Vagina (tissue), 2 donors: ENCODE results near the gene CDC7. TPM values are rescaled to one million over a fixed set of nuclear protein-coding genes. Genes with fewer than 3 reads are reported as not detected.

Experiments
- DNase-seq, 2 donors: peaks; one replicate each; pipeline ENCODE4 v3.0.0-alpha.2; 2017; ENCODE audit errors: extremely low spot score in 2 of 2
- H3K27ac ChIP-seq: fragments of 200-600 bp; sonication (generic); one replicate; pipeline ENCODE4 v1.5.1; 2019
- H3K27me3 ChIP-seq: fragments of 200-600 bp; sonication (generic); one replicate; pipeline ENCODE4 v1.5.1; 2019
- H3K36me3 ChIP-seq, 2 donors: fragments of 200-600 bp; sonication (generic); one replicate each; pipeline ENCODE4 v1.5.1; 2017 to 2019
- H3K4me1 ChIP-seq: fragments of 200-600 bp; sonication (generic); one replicate; pipeline ENCODE4 v1.5.1; 2019
- H3K4me3 ChIP-seq, 2 donors: fragments of 200-600 bp; sonication (generic); 1 replicate in 1 of 2; 2 replicates in 1 of 2; pipeline ENCODE4 v1.5.1; 2016 to 2019
- H3K9me3 ChIP-seq: fragments of 200-600 bp; sonication (generic); one replicate; pipeline ENCODE4 v1.5.1; 2019
- CTCF ChIP-seq, 3 experiments: fragments of 450-650 bp in 2 of 3; fragments of 200-600 bp in 1 of 3; sonication (generic) in 1 of 3; IDR thresholded peaks; one replicate each; pipeline ENCODE4 v1.5.1; 2017 to 2019; ENCODE audit warnings: antibody characterized with exemption in 3 of 3, mild to moderate bottlenecking in 2 of 3, moderate library complexity in 2 of 3
- POLR2A ChIP-seq, 2 donors: fragments of 450-650 bp; IDR thresholded peaks; one replicate each; pipeline ENCODE4 v1.6.1; 2017; ENCODE audit warnings: antibody characterized with exemption in 2 of 2, mild to moderate bottlenecking in 2 of 2, moderate library complexity in 2 of 2
- POLR2AphosphoS5 ChIP-seq, 2 donors: sonication (generic); formaldehyde crosslinking; IDR thresholded peaks; one replicate each; pipeline ENCODE4 v1.9.0; 2017; ENCODE audit warnings: antibody characterized with exemption in 2 of 2, mild to moderate bottlenecking in 2 of 2, low read depth in 1 of 2; ENCODE audit not compliant: insufficient read depth in 1 of 2
- intact Hi-C: fragments of 100-400 bp; cut with DNase I; formaldehyde crosslinking; loops from one replicate; pipeline ENCODE4 v1.15.1; 2023
- total RNA-seq: library from RNA; depleted of rRNA; stranded (reverse); fragments of >200 nt; gene quantifications from one replicate; pipeline ENCODE4 v1.2.3, GENCODE V29; 2016

CDC7 gene
- total RNA-seq, 1 donor from 2014 or later = 3.4 TPM

- intact Hi-C loops = loop anchor here (10.0 kb wide), 1 partner anchor 780 kb away; no protein-coding TSS in a partner anchor
- no peaks in the 10 kb centered on the region for H3K27me3 ChIP-seq
- no peak for DNase-seq
- no peak overlapping the region for H3K4me3 ChIP-seq
- H3K9me3 ChIP-seq = no peaks in the 10 kb centered on the region
- no peaks in the 10 kb centered on the region for H3K36me3 ChIP-seq
- peaks cover 14% of the 10 kb centered on the region for H3K4me1 ChIP-seq
- no peak overlapping the region for H3K27ac ChIP-seq
- TF ChIP-seq CTCF (IDR thresholded peaks at IDR 0.05) (no peak), POLR2A (IDR thresholded peaks at IDR 0.05) (no peak), POLR2AphosphoS5 (IDR thresholded peaks at IDR 0.05; ENCODE audit: insufficient read depth in 1 of 2, low read depth in 1 of 2) (no peak)
Measured at GRCh38 chr1:91505086-91505485, 4.4 kb downstream of the CDC7 start.

- intact Hi-C loops = loop anchor here (10.0 kb wide), 1 partner anchor 779 kb away; no protein-coding TSS in a partner anchor
Measured at GRCh38 chr1:91506071-91506470, 5.4 kb downstream of the CDC7 start.

GRCh38 chr1:91507328-91507727 is 6.7 kb downstream of the CDC7 start:
- Histone ChIP-seq H3K9me3 (no peaks in the 10 kb centered on the region), H3K4me3 (no peak overlapping the region), H3K27ac (no peak overlapping the region), H3K27me3 (no peaks in the 10 kb centered on the region), H3K4me1 (peaks cover 3% of the 10 kb centered on the region), H3K36me3 (no peaks in the 10 kb centered on the region)
- DNase-seq = no peak
- TF ChIP-seq POLR2A (IDR thresholded peaks at IDR 0.05) = no peak
- intact Hi-C loops = loop anchor here (10.0 kb wide), 1 partner anchor 777 kb away; no protein-coding TSS in a partner anchor

More at GRCh38 chr1:91506071-91506470, 5.4 kb downstream of the CDC7 start:
- H3K27me3 ChIP-seq = no peaks in the 10 kb centered on the region
- peaks cover 14% of the 10 kb centered on the region for H3K4me1 ChIP-seq
- no peak overlapping the region for H3K27ac ChIP-seq
- no peaks in the 10 kb centered on the region for H3K36me3 ChIP-seq
- no peak overlapping the region for H3K4me3 ChIP-seq
- no peak for DNase-seq
- no peaks in the 10 kb centered on the region for H3K9me3 ChIP-seq
- TF ChIP-seq CTCF (IDR thresholded peaks at IDR 0.05) (no peak), POLR2A (IDR thresholded peaks at IDR 0.05) (no peak), POLR2AphosphoS5 (IDR thresholded peaks at IDR 0.05; ENCODE audit: insufficient read depth in 1 of 2, low read depth in 1 of 2) (no peak)

- intact Hi-C loops = loop anchor here (5.0 kb wide), 1 partner anchor 417 kb away; no protein-coding TSS in a partner anchor
- H3K27ac ChIP-seq = no peak overlapping the region
- TF ChIP-seq CTCF (IDR thresholded peaks at IDR 0.05) = no peak
- TF ChIP-seq POLR2AphosphoS5 (IDR thresholded peaks at IDR 0.05; ENCODE audit: insufficient read depth in 1 of 2, low read depth in 1 of 2) = no peak
- no peaks in the 10 kb centered on the region for H3K36me3 ChIP-seq
- no peaks in the 10 kb centered on the region for H3K27me3 ChIP-seq
- H3K9me3 ChIP-seq = no peaks in the 10 kb centered on the region
- no peak for DNase-seq
- H3K4me1 ChIP-seq = no peaks in the 10 kb centered on the region
- no peak overlapping the region for H3K4me3 ChIP-seq
Measured at GRCh38 chr1:91510754-91511153, 10.1 kb downstream of the CDC7 start.

GRCh38 chr1:91511386-91511785 is 10.7 kb downstream of the CDC7 start:
- Histone ChIP-seq H3K9me3 (no peaks in the 10 kb centered on the region), H3K27ac (no peak overlapping the region), H3K27me3 (no peaks in the 10 kb centered on the region), H3K36me3 (no peaks in the 10 kb centered on the region), H3K4me3 (no peak overlapping the region), H3K4me1 (no peaks in the 10 kb centered on the region)
- intact Hi-C loops = loop anchor here (5.0 kb wide), 1 partner anchor 416 kb away; no protein-coding TSS in a partner anchor
- no peak for DNase-seq
- peak in 2 of 3 experiments; percentile 56 to 65 for TF ChIP-seq CTCF (IDR thresholded peaks at IDR 0.05)
- TF ChIP-seq POLR2AphosphoS5 (IDR thresholded peaks at IDR 0.05; ENCODE audit: insufficient read depth in 1 of 2, low read depth in 1 of 2) = no peak
- no peak for TF ChIP-seq POLR2A (IDR thresholded peaks at IDR 0.05)
